Progenitor cell of endocrine pancreas (in vitro differentiated cells): ENCODE data around the gene CCDC122. TPM values are rescaled to one million over a fixed set of nuclear protein-coding genes. Genes with fewer than 3 reads are reported as not detected.
A peak's percentile ranks its signal among the peaks of the same experiment; 100 is the strongest.

ENCODE experiments used
- DNase-seq: peaks from one replicate; pipeline ENCODE4 v3.0.0; 2021; ENCODE audit warnings: low spot score; ENCODE audit not compliant: unreplicated experiment
- H3K27ac Mint-ChIP-seq: 2 replicates; pipeline ENCODE4 v1.8.0; 2021; ENCODE audit warnings: mild to moderate bottlenecking, moderate library complexity, mixed read lengths
- H3K27me3 Mint-ChIP-seq: 2 replicates; pipeline ENCODE4 v1.8.0; 2021; ENCODE audit warnings: mixed read lengths
- H3K36me3 Mint-ChIP-seq: 2 replicates; pipeline ENCODE4 v1.8.0; 2022; ENCODE audit warnings: mixed read lengths; ENCODE audit not compliant: insufficient read depth
- H3K4me1 Mint-ChIP-seq: 2 replicates; pipeline ENCODE4 v1.8.0; 2021; ENCODE audit warnings: low read depth, mixed read lengths
- H3K4me3 Mint-ChIP-seq: 2 replicates; pipeline ENCODE4 v1.8.0; 2021; ENCODE audit warnings: low read depth, mild to moderate bottlenecking, moderate library complexity, mixed read lengths
- H3K9me3 Mint-ChIP-seq: 2 replicates; pipeline ENCODE4 v1.8.0; 2021; ENCODE audit warnings: low read depth, mixed read lengths
- total RNA-seq: library from RNA; stranded (reverse); gene quantifications from 2 replicates; pipeline ENCODE4 v1.2.1, GENCODE V29; 2021
- TF ChIP-seq, protein P1 (sequence below): fragments of 200-600 bp; sonication (generic); IDR thresholded peaks from one replicate; pipeline ENCODE4 v1.5.0; 2021; ENCODE audit warnings: antibody characterized with exemption, mild to moderate bottlenecking; ENCODE audit not compliant: unreplicated experiment

Gene CCDC122
- total RNA-seq, 1 donor from 2014 or later = 12.4 TPM

DNA sequence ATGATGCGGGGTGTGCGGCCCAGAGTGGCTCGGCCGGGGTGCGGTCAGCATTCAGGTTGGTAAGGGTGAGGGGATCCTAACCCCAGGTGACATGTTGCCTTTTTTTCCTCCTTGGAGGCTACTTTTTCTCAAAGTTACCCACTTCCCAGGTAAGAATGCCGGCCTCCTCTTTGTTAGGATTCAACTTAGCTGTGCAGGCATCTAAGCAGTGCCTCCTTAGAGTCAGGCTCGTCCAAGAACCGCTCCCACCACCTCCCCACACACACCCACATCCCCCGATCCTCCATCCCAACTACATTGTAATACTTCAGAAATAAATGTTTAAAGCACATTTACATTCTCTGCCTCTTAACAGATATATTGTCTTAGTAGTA is 92.0 kb downstream of the CCDC122 start:
- Mint-ChIP-seq H3K27ac (peak overlapping the region; percentile 60), H3K4me1 (peaks cover 6% of the 10 kb centered on the region), H3K4me3 (peak overlapping the region; percentile 76), H3K9me3 (no peaks in the 10 kb centered on the region), H3K27me3 (peaks cover 23% of the 10 kb centered on the region), H3K36me3 (no peaks in the 10 kb centered on the region)
- DNase-seq = no peak
- TF ChIP-seq, protein P1, sequence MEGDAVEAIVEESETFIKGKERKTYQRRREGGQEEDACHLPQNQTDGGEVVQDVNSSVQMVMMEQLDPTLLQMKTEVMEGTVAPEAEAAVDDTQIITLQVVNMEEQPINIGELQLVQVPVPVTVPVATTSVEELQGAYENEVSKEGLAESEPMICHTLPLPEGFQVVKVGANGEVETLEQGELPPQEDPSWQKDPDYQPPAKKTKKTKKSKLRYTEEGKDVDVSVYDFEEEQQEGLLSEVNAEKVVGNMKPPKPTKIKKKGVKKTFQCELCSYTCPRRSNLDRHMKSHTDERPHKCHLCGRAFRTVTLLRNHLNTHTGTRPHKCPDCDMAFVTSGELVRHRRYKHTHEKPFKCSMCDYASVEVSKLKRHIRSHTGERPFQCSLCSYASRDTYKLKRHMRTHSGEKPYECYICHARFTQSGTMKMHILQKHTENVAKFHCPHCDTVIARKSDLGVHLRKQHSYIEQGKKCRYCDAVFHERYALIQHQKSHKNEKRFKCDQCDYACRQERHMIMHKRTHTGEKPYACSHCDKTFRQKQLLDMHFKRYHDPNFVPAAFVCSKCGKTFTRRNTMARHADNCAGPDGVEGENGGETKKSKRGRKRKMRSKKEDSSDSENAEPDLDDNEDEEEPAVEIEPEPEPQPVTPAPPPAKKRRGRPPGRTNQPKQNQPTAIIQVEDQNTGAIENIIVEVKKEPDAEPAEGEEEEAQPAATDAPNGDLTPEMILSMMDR = no peak

DNA sequence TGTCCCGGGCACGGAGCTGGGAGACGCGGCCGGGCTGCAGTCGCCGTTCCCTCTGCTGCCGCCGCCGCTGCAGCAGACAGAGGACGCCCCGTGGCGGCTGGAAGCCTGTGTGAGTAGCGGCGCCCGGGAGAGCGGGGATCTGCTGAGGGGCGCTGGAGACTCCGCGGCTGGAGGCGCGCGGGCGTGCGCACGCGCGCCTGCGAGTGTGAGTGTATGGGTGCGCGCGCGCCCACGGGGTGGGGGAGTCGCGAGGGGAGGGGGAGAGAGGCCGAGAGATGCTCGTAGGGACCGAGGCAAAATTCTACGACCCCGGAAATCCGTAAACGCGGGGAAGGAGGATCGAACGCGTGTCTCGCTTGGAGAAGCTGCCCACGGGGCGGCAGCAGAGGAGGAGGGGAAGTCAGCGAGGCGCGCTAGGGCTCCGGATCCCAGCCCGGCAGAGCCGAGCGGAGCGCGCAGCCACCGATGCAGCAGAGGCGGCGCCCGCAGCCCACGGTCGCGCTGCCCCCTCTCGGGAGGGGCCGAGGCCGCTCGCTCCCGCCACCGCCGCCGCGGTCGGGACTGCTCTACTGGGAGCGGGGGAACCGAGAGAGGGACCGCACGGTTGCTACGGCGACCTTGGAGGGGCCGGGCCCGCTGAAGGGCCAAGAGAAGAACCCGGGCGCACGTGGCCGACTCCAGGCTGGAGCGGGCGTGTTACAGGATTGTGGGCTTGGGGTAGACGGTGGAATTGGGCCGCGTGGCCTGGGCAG is 92.6 kb downstream of the CCDC122 start, which contains the start of gene ENOX1:
ENOX1 (minus strand) TSS at position 207 of the 752 bp plus-strand sequence.
- no peaks in the 10 kb centered on the region for H3K36me3 Mint-ChIP-seq
- TF ChIP-seq, protein P1 = no peak
- peak; percentile 46 for DNase-seq
- H3K27me3 Mint-ChIP-seq = peaks cover 23% of the 10 kb centered on the region
- peak within 1 kb of the TSS; percentile 88 for H3K4me3 Mint-ChIP-seq
- peaks cover 6% of the 10 kb centered on the region for H3K4me1 Mint-ChIP-seq
- H3K27ac Mint-ChIP-seq = peak within 1 kb of the TSS; percentile 60
- no peaks in the 10 kb centered on the region for H3K9me3 Mint-ChIP-seq

DNA sequence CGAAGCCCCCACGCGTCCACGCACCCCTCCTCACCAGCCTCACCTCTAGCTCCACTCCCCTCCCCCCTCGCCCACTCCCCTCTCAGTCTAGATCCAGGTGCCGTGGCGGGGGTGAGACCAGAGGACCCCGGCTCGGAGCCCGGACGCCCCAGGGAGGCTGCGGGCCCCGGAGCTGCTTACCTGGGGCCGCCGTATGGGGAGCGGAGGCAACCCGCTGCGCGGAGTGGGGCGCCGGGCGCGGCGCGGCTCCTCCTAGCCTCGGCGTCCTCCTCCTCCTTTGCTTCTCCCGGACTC is 93.1 kb downstream of the CCDC122 start:
- Mint-ChIP-seq H3K36me3 (no peaks in the 10 kb centered on the region), H3K9me3 (no peaks in the 10 kb centered on the region), H3K4me1 (peaks cover 6% of the 10 kb centered on the region), H3K27ac (no peak overlapping the region), H3K4me3 (peak overlapping the region; percentile 88), H3K27me3 (peaks cover 23% of the 10 kb centered on the region)
- TF ChIP-seq, protein P1 = no peak
- no peak for DNase-seq

Other genes starting within 250 kb of the CCDC122 start
- gene ENOX1, start 92.8 kb downstream of the CCDC122 start, total RNA-seq = 2.2 and 2.5 TPM in 2 replicates
- gene LACC1, start 164 bp upstream of the CCDC122 start, total RNA-seq = 2.9 and 3.8 TPM in 2 replicates